ENCODE measurements around the gene CD28.
"Not testable (repeated sequence)": the region's sequence is repeated elsewhere in the genome, so short reads cannot be mapped to it uniquely, and the experiment has no call there.

CD28 gene

GRCh38 chr2:203748331-203749126, 42.1 kb downstream of the CD28 start:
- DNase-seq (ENCODE audit: low read depth): no peak

- no peak for DNase-seq (ENCODE audit: low read depth)
Measured at GRCh38 chr2:203750346-203751068, 44.1 kb downstream of the CD28 start.

GRCh38 chr2:203751685-203752271, 45.3 kb downstream of the CD28 start:
- no peak for DNase-seq (ENCODE audit: low read depth)

GRCh38 chr2:203756161-203756560, 49.7 kb downstream of the CD28 start:
- DNase-seq (ENCODE audit: low read depth): no peak

GRCh38 chr2:203758841-203759689, 52.6 kb downstream of the CD28 start:
- no peak for DNase-seq (ENCODE audit: low read depth)

GRCh38 chr2:203759690-203760365, 53.4 kb downstream of the CD28 start:
- no peak for DNase-seq (ENCODE audit: low read depth)

- DNase-seq (ENCODE audit: low read depth): no peak
Measured at GRCh38 chr2:203761121-203761520, 54.7 kb downstream of the CD28 start.

- DNase-seq (ENCODE audit: low read depth): no peak
Measured at GRCh38 chr2:203763241-203763937, 57.0 kb downstream of the CD28 start.

GRCh38 chr2:203763938-203764664, 57.7 kb downstream of the CD28 start:
- no peak for DNase-seq (ENCODE audit: low read depth)

- no peak for DNase-seq (ENCODE audit: low read depth)
Measured at GRCh38 chr2:203772456-203773165, 66.2 kb downstream of the CD28 start.

- no peak for DNase-seq (ENCODE audit: low read depth)
Measured at GRCh38 chr2:203774760-203775159, 68.3 kb downstream of the CD28 start.

GRCh38 chr2:203775684-203776083, 69.2 kb downstream of the CD28 start:
- DNase-seq (ENCODE audit: low read depth): no peak

GRCh38 chr2:203777030-203777429, 70.6 kb downstream of the CD28 start:
- no peak for DNase-seq (ENCODE audit: low read depth)

- DNase-seq (ENCODE audit: low read depth): not testable (repeated sequence)
Measured at GRCh38 chr2:203779477-203780073, 73.1 kb downstream of the CD28 start.

- no peak for DNase-seq (ENCODE audit: low read depth)
Measured at GRCh38 chr2:203780231-203780630, 73.8 kb downstream of the CD28 start.

GRCh38 chr2:203781151-203781550, 74.7 kb downstream of the CD28 start:
- DNase-seq (ENCODE audit: low read depth): no peak

- peak; percentile 33 for DNase-seq (ENCODE audit: low read depth)
Measured at GRCh38 chr2:203782262-203782976, 76.0 kb downstream of the CD28 start.

GRCh38 chr2:203783496-203784203, 77.2 kb downstream of the CD28 start:
- DNase-seq (ENCODE audit: low read depth): no peak

Data from activated T-helper 1 cell treated with Interleukin-2 at 50 U/mL for 16 hours (primary cell).